ENCODE data around the gene IQGAP2.

IQGAP2 gene

DNA sequence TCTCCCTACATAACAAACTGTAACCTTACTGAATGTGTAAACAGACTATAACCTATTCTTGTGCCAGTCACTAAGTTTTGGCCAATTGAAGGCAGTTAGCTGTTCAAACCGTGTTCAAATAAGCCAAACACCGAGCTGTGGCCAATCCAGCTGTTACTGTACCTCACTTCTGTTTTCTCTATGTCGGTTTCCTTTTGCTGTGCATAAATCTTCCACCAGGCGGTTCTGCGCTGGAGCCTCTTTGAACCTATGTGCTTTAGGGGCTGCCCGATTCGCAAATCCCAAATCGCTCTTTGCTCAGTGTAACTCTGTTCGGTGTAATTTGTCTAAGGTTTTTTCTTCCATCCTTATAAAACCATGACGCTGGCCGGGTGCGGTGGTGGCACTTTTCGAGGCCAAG lies 344.6 kb downstream of the IQGAP2 start:
- DNase-seq (ENCODE audit: low read depth) = no peak

DNA sequence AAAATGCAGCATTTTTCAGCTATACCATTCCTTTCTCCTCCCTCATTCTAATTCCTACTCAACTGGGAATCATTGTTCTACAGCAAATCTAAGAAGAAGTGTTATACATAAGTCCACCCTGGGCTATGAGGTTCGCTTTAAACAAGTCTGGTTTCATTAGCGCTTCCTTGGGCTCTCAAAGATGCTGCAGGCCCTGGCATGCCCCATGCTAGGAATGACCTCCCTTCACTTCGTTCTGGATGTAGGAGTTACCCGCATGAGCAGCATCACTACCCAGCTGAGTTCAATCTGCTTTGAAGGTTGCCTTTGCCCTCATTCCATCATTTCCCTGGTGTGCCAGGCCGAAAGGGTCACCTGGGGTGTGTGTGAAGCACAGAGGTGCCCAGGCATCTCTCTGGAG lies 348.2 kb downstream of the IQGAP2 start:
- no peak for DNase-seq (ENCODE audit: low read depth)

DNA sequence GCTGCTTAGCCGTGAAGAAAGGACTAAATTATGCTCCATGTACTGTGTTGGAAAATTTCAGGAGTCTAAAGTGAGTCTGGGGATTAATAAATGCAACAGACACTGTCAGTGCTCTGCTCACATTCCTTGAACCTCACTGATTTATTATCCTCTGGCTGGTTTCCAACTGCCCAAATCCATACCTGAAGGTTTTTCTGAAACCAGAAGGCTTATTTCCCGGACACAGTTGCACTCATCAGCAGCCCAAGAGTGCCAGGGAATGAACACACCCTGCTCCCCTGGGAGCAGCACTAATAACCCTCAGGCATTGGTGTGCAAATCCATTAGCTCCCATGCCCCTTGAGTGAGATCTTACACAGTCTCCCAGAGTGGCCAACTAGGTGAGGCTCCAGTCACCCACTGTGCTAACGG lies 351.6 kb downstream of the IQGAP2 start:
- DNase-seq (ENCODE audit: low read depth) = no peak

DNA sequence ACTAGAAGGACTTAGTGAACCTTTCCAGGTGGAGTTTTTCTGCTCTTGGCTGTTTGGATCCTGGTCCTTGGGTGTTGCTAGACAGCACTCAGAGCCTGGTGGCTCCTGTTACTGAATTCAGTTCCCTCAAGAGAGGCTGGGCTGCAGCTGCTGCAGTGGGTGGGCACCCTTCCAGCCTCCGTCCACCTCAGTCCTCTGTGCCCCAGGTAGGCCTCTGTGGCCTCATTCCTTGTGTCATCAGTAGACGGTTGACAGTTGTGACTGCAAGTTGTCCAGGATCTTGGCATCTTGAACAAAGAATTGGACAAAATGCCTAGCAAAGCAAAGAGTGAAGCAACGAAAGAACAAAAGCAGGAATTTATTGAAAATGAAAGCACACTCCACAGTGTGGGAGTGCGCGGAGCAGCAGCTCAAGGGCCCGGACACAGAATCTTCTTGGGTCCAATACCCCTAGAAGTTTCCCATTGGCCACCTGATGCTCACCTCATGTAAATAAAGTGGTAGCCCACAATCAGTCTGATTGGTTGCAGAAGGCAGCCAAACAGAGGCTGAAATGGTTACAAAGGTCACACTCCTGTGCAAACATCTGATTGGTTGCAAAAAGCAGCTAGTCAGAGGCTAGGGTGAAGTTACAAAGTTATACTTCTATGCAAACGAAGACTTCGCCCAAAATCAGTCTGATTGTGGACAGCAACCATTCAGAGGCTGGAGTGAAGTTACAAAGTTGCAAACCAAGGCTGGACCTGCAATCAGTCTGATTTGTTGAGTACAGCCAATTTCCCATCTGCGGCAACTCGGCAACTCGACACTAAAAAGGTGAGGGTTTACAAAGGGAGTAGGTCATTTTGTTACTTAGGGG lies 352.9 kb downstream of the IQGAP2 start:
- no peak for DNase-seq (ENCODE audit: low read depth)

DNA sequence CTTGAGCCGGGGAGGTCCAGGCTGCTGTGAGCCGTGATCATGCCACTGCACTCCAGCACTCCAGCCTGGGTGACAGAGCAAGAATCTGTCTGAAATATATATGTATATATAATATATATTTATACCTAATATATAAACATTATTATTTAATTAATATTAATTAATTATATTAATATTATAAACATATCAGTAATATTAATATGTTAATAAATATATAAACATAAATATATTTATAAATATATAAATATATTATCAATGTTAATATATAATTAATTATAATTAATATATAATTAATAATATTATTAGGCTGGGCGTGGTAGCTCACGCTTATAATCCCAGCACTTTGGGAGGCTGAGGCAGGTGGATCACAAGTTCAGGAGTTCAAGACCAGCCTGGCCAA lies 354.0 kb downstream of the IQGAP2 start:
- no peak for DNase-seq (ENCODE audit: low read depth)
